Hematopoietic multipotent progenitor cell treated with erythropoietin and hydrocortisone succinate and interleukin-3 and kit ligand, for 4 days (in vitro differentiated cells): ENCODE measurements around the gene ATG4D.

Experiments
- DNase-seq: peaks from one replicate; pipeline ENCODE4 v3.0.0-alpha.2; 2015

The ATG4D gene

GRCh38 chr19:10543420-10544241, at the start of gene ATG4D:
ATG4D (plus strand) TSS chr19:10543904; CDS start chr19:10544091, 187 bp downstream.
- DNase-seq: peak; percentile 98

DNA sequence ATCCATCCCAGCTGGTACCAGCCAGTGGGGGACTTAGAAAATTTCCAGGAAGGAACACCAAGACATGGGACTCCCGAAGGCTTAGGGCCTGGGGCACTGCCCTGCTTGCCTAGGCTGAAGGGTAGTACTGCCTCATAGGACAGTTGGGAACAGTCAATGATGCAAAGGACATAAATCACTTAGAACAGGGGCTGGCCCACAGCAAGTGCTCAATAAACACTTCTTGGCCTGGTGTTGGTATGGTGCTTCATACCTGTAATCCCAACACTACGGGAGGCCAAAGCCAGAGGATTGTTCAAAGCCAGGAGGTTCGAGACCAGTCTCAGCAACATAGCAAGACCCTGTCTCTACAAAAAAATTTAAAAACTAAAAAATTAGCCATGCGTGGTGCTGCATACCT, 46.3 kb upstream of the ATG4D start:
- DNase-seq: no peak

GRCh38 chr19:10499550-10500246, 44.0 kb upstream of the ATG4D start:
- peak; percentile 22 for DNase-seq

- DNase-seq: no peak
Measured at GRCh38 chr19:10500247-10500592, 43.5 kb upstream of the ATG4D start.

DNA sequence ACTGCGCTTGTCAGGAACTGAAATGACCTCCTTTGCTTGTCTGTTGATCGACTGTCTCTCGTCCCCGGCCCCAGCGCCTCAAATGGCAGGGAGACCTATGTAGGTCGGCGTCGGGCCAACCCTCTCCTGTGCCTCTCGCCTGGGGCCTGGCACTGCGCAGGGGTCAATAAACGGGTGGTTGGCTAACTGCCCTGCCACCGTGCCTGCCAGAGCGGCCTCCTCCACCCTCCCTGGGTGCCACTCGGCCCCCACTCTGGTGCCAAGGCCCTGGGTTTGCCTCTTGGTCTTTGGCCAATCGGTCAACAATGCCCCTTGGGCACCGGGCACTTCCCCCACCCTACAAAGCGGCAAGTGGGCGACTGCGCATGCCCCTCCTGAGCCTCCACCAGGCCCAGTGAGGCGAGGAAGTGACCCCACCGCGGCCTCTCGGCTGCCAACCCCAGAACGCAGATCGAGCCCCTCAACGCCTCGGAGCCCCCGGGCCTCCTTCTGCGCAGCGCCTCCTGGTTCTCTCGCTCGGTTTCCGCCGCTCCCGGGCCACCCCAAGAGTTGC, 41.7 kb upstream of the ATG4D start:
- peak; percentile 78 for DNase-seq

GRCh38 chr19:10502524-10503001, 41.1 kb upstream of the ATG4D start:
- peak; percentile 98 for DNase-seq

DNA sequence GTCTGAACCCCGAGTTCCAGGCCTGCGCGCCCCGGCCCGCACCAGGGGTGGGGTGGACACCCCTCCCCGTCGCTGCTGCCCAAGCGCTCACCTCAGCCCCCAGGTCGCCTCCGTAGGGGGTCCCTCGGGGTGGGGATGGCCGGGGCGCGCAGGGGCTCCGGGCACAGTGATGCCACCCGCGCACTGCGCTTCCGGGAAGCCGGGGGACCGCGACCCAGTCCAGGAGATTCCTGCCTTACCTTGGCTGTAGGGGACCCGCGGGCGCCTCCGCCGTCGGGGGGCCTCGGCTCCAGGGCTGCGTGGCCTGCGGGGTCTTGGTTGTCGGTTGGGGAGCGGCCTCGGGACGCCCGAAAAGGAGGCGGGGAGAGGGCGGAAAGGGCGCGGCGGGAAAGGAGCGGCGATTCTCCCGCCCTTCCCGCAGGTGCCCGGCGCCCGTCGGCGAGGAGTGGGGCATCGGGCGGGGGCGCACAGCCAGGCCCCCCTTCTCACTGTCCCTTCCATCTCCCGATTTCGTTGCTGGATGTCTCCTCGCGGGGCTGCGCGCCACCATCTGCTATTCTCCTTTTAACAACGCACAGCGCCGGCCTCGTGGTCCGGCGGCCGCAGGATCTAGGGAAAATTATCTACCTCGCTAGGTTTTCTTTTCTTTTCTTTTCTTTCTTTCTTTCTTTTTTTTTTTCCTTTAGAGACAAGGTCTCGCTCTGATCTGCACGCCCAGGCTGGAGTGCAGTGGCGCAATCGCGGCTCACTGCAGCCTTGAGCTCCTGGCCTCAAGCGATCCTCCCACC, 40.5 kb upstream of the ATG4D start, which contains the start of gene KEAP1:
Gene KEAP1, minus strand, starts transcription at position 355 of the 788 bp plus-strand sequence. CDS start 3,323 bp downstream, outside the sequence.
- peak; percentile 82 for DNase-seq

GRCh38 chr19:10505583-10506229, 38.0 kb upstream of the ATG4D start:
- DNase-seq: peak; percentile 91

- no peak for DNase-seq
Measured at GRCh38 chr19:10508036-10508435, 35.7 kb upstream of the ATG4D start.

- DNase-seq: no peak
Measured at GRCh38 chr19:10508707-10509106, 35.0 kb upstream of the ATG4D start.

DNA sequence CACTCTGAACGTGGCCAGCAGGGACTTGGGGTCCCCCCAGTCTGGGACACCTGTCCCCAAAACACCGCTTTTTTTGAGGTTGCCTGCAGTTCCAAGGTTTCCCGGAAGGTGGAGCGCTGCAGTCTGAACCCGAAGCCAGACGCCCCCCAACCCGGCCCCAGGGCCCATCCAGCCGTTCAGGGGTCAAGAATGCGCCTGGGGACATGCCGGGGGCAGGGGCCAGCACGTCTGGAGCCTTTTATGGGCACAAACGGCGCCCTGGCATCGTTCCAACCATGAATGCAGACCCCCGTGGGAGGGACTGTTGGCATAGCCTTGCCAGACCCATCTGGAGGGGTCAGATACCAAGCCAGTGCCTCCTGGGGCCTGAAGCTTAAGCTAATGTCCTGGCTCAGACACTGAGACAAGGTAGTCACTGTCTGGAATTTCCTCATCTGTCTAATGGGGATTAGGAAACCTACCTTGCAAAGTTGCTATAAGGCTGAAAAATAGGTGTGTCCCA, 33.4 kb upstream of the ATG4D start:
- DNase-seq: peak; percentile 56

DNA sequence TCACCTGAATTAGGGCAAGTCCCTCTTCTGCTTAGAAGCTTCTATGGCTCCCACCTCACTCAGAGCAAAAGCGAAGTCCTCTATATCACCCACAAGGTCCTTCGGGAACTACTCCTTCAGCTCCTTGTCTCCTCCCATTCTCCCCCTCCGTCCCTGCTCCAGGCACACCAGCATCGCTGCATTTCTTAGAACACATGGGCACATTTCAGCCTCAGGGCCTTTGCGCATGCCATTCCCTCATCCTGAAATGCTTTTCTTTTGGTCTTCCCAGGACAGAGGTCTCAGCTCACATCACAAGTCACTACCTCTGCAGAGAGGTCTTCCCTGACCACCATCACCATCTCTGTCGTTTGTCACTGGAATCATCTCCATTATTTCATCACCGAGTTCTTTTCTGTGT, 30.5 kb upstream of the ATG4D start:
- DNase-seq: no peak

DNA sequence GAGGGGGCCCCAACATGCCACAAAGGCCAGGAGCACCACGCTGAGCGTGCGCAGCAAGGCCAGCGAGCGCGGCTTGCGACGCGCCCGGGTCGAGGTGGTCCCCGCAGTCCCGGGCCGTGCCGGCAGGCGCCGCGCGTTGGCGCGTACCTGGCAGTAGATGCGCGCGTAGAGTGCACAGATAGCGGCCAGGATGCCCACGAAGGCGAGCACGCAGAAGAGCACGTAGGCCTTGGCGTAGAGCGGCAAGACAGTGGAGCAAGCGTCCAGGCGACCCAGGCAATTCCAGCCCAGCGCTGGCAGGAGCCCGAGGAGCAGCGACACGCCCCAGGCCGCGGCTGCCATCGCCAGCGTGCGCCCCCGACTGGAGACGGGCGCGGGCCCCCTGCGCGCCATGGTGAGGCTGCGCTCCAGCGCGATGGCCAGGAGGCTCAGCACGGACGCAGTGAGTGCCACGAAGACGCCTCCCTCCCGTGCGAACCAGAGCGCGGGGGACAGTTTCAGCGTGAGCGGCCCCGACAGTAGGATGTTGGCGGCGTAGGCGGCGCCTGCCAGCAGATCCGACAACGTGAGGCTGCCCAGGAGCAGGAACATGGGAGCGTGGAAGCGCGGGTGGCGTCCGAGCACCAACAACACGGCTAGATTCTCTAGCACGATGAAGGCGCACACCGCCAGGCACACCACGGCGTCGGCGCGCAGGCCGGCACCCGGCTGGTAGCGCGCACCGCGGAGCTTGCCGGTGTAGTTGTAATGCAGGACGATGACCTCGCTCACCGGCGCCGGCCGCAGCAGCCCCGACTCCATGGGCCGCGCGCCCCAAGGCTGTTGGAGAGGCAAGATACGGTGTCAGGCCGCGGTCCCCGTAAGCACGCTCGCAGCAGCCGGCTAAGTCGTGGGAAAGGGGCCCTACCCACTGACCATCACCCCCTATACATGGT, 29.2 kb upstream of the ATG4D start:
- peak; percentile 62 for DNase-seq

GRCh38 chr19:10516064-10516385, 27.7 kb upstream of the ATG4D start:
- DNase-seq: no peak

DNA sequence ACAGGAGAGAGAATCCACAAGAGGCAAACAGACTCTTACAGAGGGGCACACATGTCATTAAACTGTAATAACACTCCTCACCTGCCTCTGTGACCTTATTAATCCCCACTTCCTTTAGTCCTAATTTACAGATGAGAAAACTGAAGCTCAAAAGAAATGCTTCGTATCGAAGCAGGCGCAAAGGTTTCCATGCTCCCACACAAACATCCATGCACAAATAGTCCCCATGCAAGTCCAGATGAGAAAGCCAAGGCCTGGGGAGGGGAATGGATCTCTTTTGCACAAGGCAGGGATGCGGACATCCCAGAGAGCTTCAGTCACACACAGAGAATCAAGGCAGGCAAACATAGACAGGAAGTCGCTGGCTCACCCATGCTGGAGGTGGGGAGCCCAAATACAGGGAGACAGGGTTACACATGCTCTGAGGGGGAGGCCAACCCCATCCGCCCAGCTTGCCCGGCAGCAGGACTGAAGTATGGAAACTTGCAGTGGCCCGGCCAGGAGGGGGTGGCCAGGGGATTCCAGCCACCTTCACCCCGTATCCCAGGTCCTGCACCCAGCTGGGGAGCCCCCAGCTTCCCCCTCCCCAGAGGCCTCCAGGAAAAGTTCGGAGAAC, 26.9 kb upstream of the ATG4D start:
- DNase-seq: no peak

DNA sequence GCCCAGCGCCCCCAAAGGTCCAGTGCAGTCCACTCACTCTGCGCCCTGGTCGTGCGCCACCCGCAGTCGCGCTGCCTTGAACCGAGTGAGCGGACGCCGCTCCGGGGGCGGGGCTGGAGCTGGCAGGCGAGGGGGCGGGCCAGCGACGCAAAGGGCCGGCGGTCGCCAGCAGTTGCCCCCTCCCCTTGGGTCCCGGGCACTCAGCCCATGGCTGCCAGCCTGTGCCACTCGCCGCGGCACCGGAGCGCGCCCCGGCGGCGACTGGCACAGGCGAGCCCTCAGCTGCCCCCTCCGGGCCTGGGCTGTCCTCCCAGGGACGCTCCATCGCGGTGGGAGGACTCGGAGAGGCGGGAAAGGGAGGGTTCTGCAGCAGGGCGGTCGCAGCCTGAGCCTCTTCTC, 26.3 kb upstream of the ATG4D start, which contains the start of gene S1PR5:
Gene S1PR5, minus strand, starts transcription at position 87 of the 399 bp plus-strand sequence. CDS start 2,436 bp downstream, outside the sequence.
- DNase-seq: no peak

- peak; percentile 67 for DNase-seq
Measured at GRCh38 chr19:10517760-10518443, 25.8 kb upstream of the ATG4D start.

DNA sequence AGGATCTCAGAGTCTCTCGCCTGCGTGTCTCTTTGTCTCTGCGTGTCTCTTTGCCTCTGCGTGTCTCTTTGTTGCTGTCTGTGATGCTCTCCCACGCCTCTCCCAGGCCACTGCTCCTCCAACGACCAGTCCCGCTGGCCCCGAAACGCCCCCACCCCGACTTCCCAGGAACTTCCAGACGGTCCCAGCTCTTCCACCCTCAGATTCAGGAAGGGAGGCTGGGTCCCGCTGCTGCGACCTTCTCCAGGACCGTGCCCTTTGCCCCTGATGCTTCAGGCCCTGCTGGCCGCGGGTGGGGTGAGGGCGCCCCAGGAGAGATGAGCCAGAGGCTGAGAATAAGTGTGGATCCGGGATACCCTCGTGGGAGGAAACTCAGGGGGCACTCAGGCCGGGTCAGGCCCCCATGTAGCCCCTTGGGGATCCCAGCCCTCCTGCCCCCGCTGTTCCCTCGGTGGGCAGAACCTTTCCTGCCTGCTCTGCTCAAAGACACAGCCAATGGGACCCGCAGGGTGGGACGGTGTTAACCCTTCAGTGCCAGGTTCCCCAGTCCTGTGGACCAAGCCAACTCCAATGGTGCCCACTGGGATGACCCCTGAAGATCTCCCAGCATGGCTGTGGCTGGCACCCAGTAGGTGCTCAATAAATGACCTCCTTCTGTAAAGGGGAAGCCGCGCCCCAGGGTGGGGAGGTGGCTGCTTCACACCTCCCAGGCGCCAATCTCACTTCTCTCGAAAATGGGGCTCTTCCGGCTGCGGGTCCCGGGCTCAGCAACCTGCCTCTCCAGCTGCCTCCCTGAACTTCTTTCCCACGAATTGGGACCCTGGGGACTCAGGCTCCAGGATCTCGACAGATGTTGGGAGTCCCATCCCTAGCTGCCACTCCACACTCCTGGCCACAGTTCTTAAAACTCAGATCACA, 25.0 kb upstream of the ATG4D start:
- no peak for DNase-seq

GRCh38 chr19:10519421-10519820, 24.3 kb upstream of the ATG4D start:
- DNase-seq: no peak
